Neural cell (in vitro differentiated cells): ENCODE data around the gene CEP162. TPM values are rescaled to one million over a fixed set of nuclear protein-coding genes. Genes with fewer than 3 reads are reported as not detected.

Experiments used
- H2AFZ ChIP-seq: fragments of 200-600, 300-800 bp; sonication (generic), shearing (Covaris generic); 2 replicates; pipeline ENCODE4 v1.6.0; 2014; ENCODE audit warnings: low read depth, mild to moderate bottlenecking, antibody characterized with exemption, low read length, moderate library complexity
- H3F3A ChIP-seq: fragments of 200-600 bp; shearing (Covaris generic); 2 replicates; pipeline ENCODE4 v1.6.1; 2016; ENCODE audit warnings: mild to moderate bottlenecking, moderate library complexity, mixed read lengths, antibody characterized with exemption, low read length; ENCODE audit not compliant: insufficient read depth, poor library complexity, severe bottlenecking
- H3K27ac ChIP-seq: fragments of 200-600, 300-800 bp; sonication (generic), shearing (Covaris generic); 2 replicates; pipeline ENCODE4 v1.5.1; 2014; ENCODE audit warnings: mild to moderate bottlenecking, low read length, moderate library complexity
- H3K27me3 ChIP-seq: fragments of 300-800, 200-600 bp; sonication (generic), shearing (Covaris generic); 2 replicates; pipeline ENCODE4 v1.6.0; 2014; ENCODE audit warnings: mild to moderate bottlenecking, low read depth, low read length, moderate library complexity; ENCODE audit not compliant: insufficient read depth
- H3K36me3 ChIP-seq: fragments of 300-800, 200-600 bp; sonication (generic), shearing (Covaris generic); 2 replicates; pipeline ENCODE4 v1.5.1; 2014; ENCODE audit warnings: mild to moderate bottlenecking, antibody characterized with exemption, low read length, moderate library complexity; ENCODE audit not compliant: insufficient read depth
- H3K4me2 ChIP-seq: fragments of 300-800, 200-600 bp; sonication (generic), shearing (Covaris generic); 2 replicates; pipeline ENCODE4 v1.6.0; 2014; ENCODE audit warnings: mild to moderate bottlenecking, low read length
- H3K4me3 ChIP-seq: fragments of 300-800, 200-600 bp; sonication (generic), shearing (Covaris generic); 2 replicates; pipeline ENCODE4 v1.5.1; 2014; ENCODE audit warnings: mild to moderate bottlenecking, low read length, moderate library complexity
- H3K79me2 ChIP-seq: fragments of 200-600 bp; shearing (Covaris generic); replicated peaks from 2 replicates; pipeline ENCODE4 v1.6.0; 2014; ENCODE audit warnings: mild to moderate bottlenecking, low read length, moderate library complexity; ENCODE audit not compliant: insufficient read depth
- H3K9ac ChIP-seq: fragments of 300-800, 200-600 bp; sonication (generic), shearing (Covaris generic); 2 replicates; pipeline ENCODE4 v1.6.1; 2016; ENCODE audit warnings: mild to moderate bottlenecking, low read length, mixed read lengths
- H3K9me2 ChIP-seq: fragments of 200-600 bp; shearing (Covaris generic); 2 replicates; pipeline ENCODE4 v1.6.1; 2016; ENCODE audit warnings: mild to moderate bottlenecking, low read length, mixed read lengths; ENCODE audit not compliant: insufficient read depth
- H3K9me3 ChIP-seq: fragments of 200-600, 300-800 bp; sonication (generic), shearing (Covaris generic); 2 replicates; pipeline ENCODE4 v1.6.1; 2016; ENCODE audit warnings: mild to moderate bottlenecking, mixed run types, low read length, moderate library complexity, mixed read lengths
- H4K20me1 ChIP-seq: fragments of 200-600 bp; shearing (Covaris generic); 2 replicates; pipeline ENCODE4 v1.6.1; 2016; ENCODE audit warnings: mild to moderate bottlenecking, mixed run types; ENCODE audit not compliant: insufficient read depth
- EP300 ChIP-seq: fragments of 450-650 bp; conservative IDR thresholded peaks from 2 replicates; pipeline ENCODE4 v1.6.1; 2014; ENCODE audit warnings: antibody characterized with exemption, mild to moderate bottlenecking, moderate library complexity; ENCODE audit not compliant: poor library complexity, severe bottlenecking
- MXI1 ChIP-seq: fragments of 450-650 bp; conservative IDR thresholded peaks from 2 replicates; pipeline ENCODE4 v1.6.1; 2014; ENCODE audit warnings: antibody characterized with exemption, mild to moderate bottlenecking; ENCODE audit not compliant: poor library complexity, severe bottlenecking
- POLR2AphosphoS5 ChIP-seq: IDR thresholded peaks from 2 replicates; pipeline ENCODE4 v1.6.1; 2012
- RAD21 ChIP-seq: fragments of 450-650 bp; conservative IDR thresholded peaks from 2 replicates; pipeline ENCODE4 v1.6.1; 2014; ENCODE audit warnings: antibody characterized with exemption, mild to moderate bottlenecking, moderate library complexity
- SMC3 ChIP-seq: fragments of 450-650 bp; conservative IDR thresholded peaks from 2 replicates; pipeline ENCODE4 v1.6.1; 2014; ENCODE audit warnings: antibody characterized with exemption, mild to moderate bottlenecking, moderate library complexity; ENCODE audit not compliant: poor library complexity
- TAF1 ChIP-seq: IDR thresholded peaks from 2 replicates; pipeline ENCODE4 v1.6.1; 2012; ENCODE audit warnings: low read depth
- polyA plus RNA-seq: library from polyadenylated mRNA; depleted of rRNA; stranded (reverse); fragments of >200 nt; gene quantifications from 2 replicates; pipeline ENCODE4 v1.2.3, GENCODE V29; 2014
- TF ChIP-seq, protein P1 (sequence below): IDR thresholded peaks from 2 replicates; pipeline ENCODE4 v1.6.1; 2012; ENCODE audit warnings: borderline replicate concordance
- TF ChIP-seq, protein P2 (sequence below): fragments of 450-650 bp; IDR thresholded peaks from 2 replicates; pipeline ENCODE4 v1.5.1; 2014; ENCODE audit warnings: antibody characterized with exemption, mild to moderate bottlenecking, moderate library complexity; ENCODE audit not compliant: poor library complexity, severe bottlenecking

The CEP162 gene
- polyA plus RNA-seq, 1 donor from 2014 or later, result 19.3 TPM

DNA sequence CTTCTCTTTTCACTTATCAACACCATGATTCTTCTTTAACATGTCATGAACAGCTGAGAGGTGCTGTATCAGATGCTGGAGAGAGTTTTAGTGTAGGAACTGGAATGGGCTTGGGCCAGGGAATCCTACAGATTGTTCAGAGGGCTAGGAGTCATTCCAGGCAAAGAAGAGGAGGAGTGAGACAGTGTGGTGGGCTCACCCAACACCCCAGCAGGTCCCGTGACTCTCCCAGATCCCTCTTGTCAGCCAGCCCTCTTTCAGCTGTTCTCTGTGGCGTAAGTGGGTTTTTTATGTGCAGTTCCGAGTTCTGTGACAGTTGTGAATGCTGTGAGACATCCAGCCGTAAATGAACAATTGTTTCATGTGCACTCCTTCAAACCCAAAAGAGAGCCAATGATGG is 31.4 kb upstream of the CEP162 start:
- H2AFZ ChIP-seq, result no peak overlapping the region
- H3K27ac ChIP-seq, result no peak overlapping the region
- no peaks in the 10 kb centered on the region for H4K20me1 ChIP-seq
- H3F3A ChIP-seq, result no peaks in the 10 kb centered on the region
- H3K4me2 ChIP-seq, result no peak overlapping the region
- H3K27me3 ChIP-seq, result no peaks in the 10 kb centered on the region
- no peaks in the 10 kb centered on the region for H3K9me2 ChIP-seq
- H3K79me2 ChIP-seq, result no peaks in the 10 kb centered on the region
- H3K4me3 ChIP-seq, result no peak overlapping the region
- TF ChIP-seq, protein P1, sequence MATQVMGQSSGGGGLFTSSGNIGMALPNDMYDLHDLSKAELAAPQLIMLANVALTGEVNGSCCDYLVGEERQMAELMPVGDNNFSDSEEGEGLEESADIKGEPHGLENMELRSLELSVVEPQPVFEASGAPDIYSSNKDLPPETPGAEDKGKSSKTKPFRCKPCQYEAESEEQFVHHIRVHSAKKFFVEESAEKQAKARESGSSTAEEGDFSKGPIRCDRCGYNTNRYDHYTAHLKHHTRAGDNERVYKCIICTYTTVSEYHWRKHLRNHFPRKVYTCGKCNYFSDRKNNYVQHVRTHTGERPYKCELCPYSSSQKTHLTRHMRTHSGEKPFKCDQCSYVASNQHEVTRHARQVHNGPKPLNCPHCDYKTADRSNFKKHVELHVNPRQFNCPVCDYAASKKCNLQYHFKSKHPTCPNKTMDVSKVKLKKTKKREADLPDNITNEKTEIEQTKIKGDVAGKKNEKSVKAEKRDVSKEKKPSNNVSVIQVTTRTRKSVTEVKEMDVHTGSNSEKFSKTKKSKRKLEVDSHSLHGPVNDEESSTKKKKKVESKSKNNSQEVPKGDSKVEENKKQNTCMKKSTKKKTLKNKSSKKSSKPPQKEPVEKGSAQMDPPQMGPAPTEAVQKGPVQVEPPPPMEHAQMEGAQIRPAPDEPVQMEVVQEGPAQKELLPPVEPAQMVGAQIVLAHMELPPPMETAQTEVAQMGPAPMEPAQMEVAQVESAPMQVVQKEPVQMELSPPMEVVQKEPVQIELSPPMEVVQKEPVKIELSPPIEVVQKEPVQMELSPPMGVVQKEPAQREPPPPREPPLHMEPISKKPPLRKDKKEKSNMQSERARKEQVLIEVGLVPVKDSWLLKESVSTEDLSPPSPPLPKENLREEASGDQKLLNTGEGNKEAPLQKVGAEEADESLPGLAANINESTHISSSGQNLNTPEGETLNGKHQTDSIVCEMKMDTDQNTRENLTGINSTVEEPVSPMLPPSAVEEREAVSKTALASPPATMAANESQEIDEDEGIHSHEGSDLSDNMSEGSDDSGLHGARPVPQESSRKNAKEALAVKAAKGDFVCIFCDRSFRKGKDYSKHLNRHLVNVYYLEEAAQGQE, result no peak
- H3K36me3 ChIP-seq, result no peaks in the 10 kb centered on the region
- no peaks in the 10 kb centered on the region for H3K9me3 ChIP-seq
- H3K9ac ChIP-seq, result no peak overlapping the region

DNA sequence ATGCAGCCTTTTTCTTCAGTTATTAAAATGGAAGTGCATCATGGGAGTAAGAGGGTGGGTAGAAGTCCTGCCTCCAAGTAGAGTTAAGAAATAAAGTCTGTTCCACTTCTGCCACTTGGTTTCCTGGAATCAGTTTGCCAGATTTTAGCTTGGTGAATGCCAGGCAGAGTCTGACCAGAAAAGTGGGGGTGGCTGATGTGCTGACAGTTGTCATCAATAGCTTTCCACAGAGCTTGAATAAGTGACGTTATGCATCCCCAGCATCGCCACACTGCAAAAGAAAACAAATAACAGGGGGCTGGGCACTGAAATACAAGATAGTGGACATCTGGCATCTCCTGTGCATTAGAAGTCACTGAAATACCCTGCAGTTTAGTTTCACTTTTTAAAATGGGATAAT is 30.8 kb upstream of the CEP162 start:
- Histone ChIP-seq H3K9me3 (no peaks in the 10 kb centered on the region), H3F3A (no peaks in the 10 kb centered on the region), H3K79me2 (no peaks in the 10 kb centered on the region), H3K36me3 (no peaks in the 10 kb centered on the region), H4K20me1 (no peaks in the 10 kb centered on the region), H3K9ac (no peak overlapping the region), H3K27me3 (no peaks in the 10 kb centered on the region), H2AFZ (no peak overlapping the region), H3K27ac (no peak overlapping the region), H3K9me2 (no peaks in the 10 kb centered on the region), H3K4me3 (no peak overlapping the region), H3K4me2 (no peak overlapping the region)
- TF ChIP-seq EP300 (no peak), RAD21 (no peak), SMC3 (no peak), MXI1 (no peak), POLR2AphosphoS5 (no peak), TAF1 (no peak)
- TF ChIP-seq, protein P2, sequence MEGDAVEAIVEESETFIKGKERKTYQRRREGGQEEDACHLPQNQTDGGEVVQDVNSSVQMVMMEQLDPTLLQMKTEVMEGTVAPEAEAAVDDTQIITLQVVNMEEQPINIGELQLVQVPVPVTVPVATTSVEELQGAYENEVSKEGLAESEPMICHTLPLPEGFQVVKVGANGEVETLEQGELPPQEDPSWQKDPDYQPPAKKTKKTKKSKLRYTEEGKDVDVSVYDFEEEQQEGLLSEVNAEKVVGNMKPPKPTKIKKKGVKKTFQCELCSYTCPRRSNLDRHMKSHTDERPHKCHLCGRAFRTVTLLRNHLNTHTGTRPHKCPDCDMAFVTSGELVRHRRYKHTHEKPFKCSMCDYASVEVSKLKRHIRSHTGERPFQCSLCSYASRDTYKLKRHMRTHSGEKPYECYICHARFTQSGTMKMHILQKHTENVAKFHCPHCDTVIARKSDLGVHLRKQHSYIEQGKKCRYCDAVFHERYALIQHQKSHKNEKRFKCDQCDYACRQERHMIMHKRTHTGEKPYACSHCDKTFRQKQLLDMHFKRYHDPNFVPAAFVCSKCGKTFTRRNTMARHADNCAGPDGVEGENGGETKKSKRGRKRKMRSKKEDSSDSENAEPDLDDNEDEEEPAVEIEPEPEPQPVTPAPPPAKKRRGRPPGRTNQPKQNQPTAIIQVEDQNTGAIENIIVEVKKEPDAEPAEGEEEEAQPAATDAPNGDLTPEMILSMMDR, result no peak
- TF ChIP-seq, protein P1, result no peak
